Uterus (tissue), 4 donors: ENCODE data around the gene OR5B2. TPM values are rescaled to one million over a fixed set of nuclear protein-coding genes. Genes with fewer than 3 reads are reported as not detected.

Experiments used
- DNase-seq, 2 donors: peaks; one replicate each; pipeline ENCODE4 v3.0.0-alpha.2; 2019 to 2020
- H3K27ac ChIP-seq, 2 donors: fragments of 200-600 bp; sonication (generic); 1 replicate in 1 of 2; 2 replicates in 1 of 2; pipeline ENCODE4 v1.5.1; 2016 to 2018
- H3K27me3 ChIP-seq, 2 donors: fragments of 200-600 bp; sonication (generic); one replicate each; pipeline ENCODE4 v1.5.1; 2018 to 2019; ENCODE audit warnings: control low read depth in 1 of 2
- H3K36me3 ChIP-seq, 2 donors: fragments of 200-600 bp; sonication (generic); one replicate each; pipeline ENCODE4 v1.5.1; 2019; ENCODE audit warnings: control low read depth in 1 of 2
- H3K4me1 ChIP-seq, 2 donors: fragments of 200-600 bp; sonication (generic); one replicate each; pipeline ENCODE4 v1.5.1; 2018 to 2019; ENCODE audit warnings: control low read depth in 1 of 2
- H3K4me3 ChIP-seq, 2 donors: fragments of 200-600 bp; sonication (generic); 1 replicate in 1 of 2; 2 replicates in 1 of 2; pipeline ENCODE4 v1.5.1; 2018 to 2019; ENCODE audit warnings: mild to moderate bottlenecking in 1 of 2
- H3K9me3 ChIP-seq, 2 donors: fragments of 200-600 bp; sonication (generic); one replicate each; pipeline ENCODE4 v1.5.1; 2019; ENCODE audit warnings: control low read depth in 1 of 2
- CTCF ChIP-seq, 4 experiments: fragments of 200-600 bp in 2 of 4; fragments of 450-650 bp in 2 of 4; sonication (generic) in 2 of 4; IDR thresholded peaks; one replicate each; pipeline ENCODE4 v1.5.1; 2016 to 2019; ENCODE audit warnings: antibody characterized with exemption in 4 of 4, mild to moderate bottlenecking in 2 of 4, moderate library complexity in 1 of 4
- POLR2A ChIP-seq, 2 donors: fragments of 450-650 bp; IDR thresholded peaks; one replicate each; pipeline ENCODE4 v1.6.1; 2016; ENCODE audit warnings: antibody characterized with exemption in 2 of 2, mild to moderate bottlenecking in 1 of 2, moderate library complexity in 1 of 2
- intact Hi-C: fragments of 100-400 bp; cut with DNase I; formaldehyde crosslinking; loops from one replicate; pipeline ENCODE4 v1.15.1; 2023; ENCODE audit warnings: low total_unique reads
- total RNA-seq, 4 donors: library from RNA; depleted of rRNA in 3 of 4; stranded (reverse); fragments of >200 nt in 3 of 4; gene quantifications; one replicate each; pipeline versions ENCODE4 v1.1.0 to v1.2.4, GENCODE V29; 2014 to 2023
- donor health status: DM: yes; HTN: yes; CAD: no.

Gene OR5B2
- total RNA-seq, 4 donors from 2014 or later: not detected

GRCh38 chr11:58392746-58393145, 35.2 kb downstream of the OR5B2 start:
- no peak overlapping the region for H3K4me3 ChIP-seq
- TF ChIP-seq POLR2A (IDR thresholded peaks at IDR 0.05) (no peak), CTCF (IDR thresholded peaks at IDR 0.05) (no peak)
- H3K27me3 ChIP-seq: no peaks in the 10 kb centered on the region
- intact Hi-C loops: no loop called here
- no peaks in the 10 kb centered on the region for H3K36me3 ChIP-seq
- no peaks in the 10 kb centered on the region for H3K4me1 ChIP-seq
- DNase-seq: no peak
- H3K27ac ChIP-seq: no peak overlapping the region
- H3K9me3 ChIP-seq: no peaks in the 10 kb centered on the region

- no peaks in the 10 kb centered on the region for H3K9me3 ChIP-seq
- intact Hi-C loops: no loop called here
- H3K27ac ChIP-seq: no peak overlapping the region
- no peaks in the 10 kb centered on the region for H3K4me1 ChIP-seq
- no peak for DNase-seq
- TF ChIP-seq POLR2A (IDR thresholded peaks at IDR 0.05) (no peak), CTCF (IDR thresholded peaks at IDR 0.05) (no peak)
- no peaks in the 10 kb centered on the region for H3K36me3 ChIP-seq
- no peak overlapping the region for H3K4me3 ChIP-seq
- H3K27me3 ChIP-seq: no peaks in the 10 kb centered on the region
Measured at GRCh38 chr11:58391879-58392278, 36.0 kb downstream of the OR5B2 start.

GRCh38 chr11:58390551-58391063, 37.3 kb downstream of the OR5B2 start:
- Histone ChIP-seq H3K4me3 (no peak overlapping the region), H3K9me3 (no peaks in the 10 kb centered on the region), H3K27ac (no peak overlapping the region), H3K36me3 (no peaks in the 10 kb centered on the region), H3K27me3 (no peaks in the 10 kb centered on the region), H3K4me1 (no peaks in the 10 kb centered on the region)
- intact Hi-C loops: no loop called here
- DNase-seq: no peak
- TF ChIP-seq CTCF (IDR thresholded peaks at IDR 0.05) (no peak), POLR2A (IDR thresholded peaks at IDR 0.05) (no peak)

Other genes with a start within 250 kb of the OR5B2 start
- gene OR9Q2, start 239.1 kb downstream of the OR5B2 start, total RNA-seq: not detected
- not detected for gene OR1S2, start 224.0 kb downstream of the OR5B2 start, total RNA-seq
- gene OR1S1, start 215.4 kb downstream of the OR5B2 start, total RNA-seq: not detected
- gene OR10Q1, start 199.2 kb downstream of the OR5B2 start, total RNA-seq: not detected
- not detected for gene OR10W1, start 159.9 kb downstream of the OR5B2 start, total RNA-seq
- not detected for gene OR5B17, start 69.1 kb downstream of the OR5B2 start, total RNA-seq
- not detected for gene OR5B3, start 21.2 kb downstream of the OR5B2 start, total RNA-seq
- under 1 TPM in 1 of 4 donors, not detected in 3; 0.14 TPM for gene OR5B12, start 14.1 kb upstream of the OR5B2 start, total RNA-seq
- gene OR5B21, start 80.0 kb upstream of the OR5B2 start, total RNA-seq: not detected
- gene LPXN, start 147.7 kb upstream of the OR5B2 start, total RNA-seq: 10 to 100 TPM in 2 of 4 donors, 1 to 10 TPM in 1, under 1 TPM in 1; 0.59 to 11.1 (median 8.8) TPM
- gene ZFP91, start 150.9 kb upstream of the OR5B2 start, total RNA-seq: 10 to 100 TPM; 19.2 to 57.7 (median 48.9) TPM
- 1 to 10 TPM in 2 of 4 donors, not detected in 2; 1.1 to 1.2 TPM for gene CNTF, start 194.5 kb upstream of the OR5B2 start, total RNA-seq